Activated naive CD4-positive, alpha-beta T cell treated with anti-CD3 and anti-CD28 coated beads, Interleukin-2, amount 10 ng/mL, durations not matched to agents 7 days and 5 days (primary cell): ENCODE results near the gene LRRN4CL.

Source experiments
- CTCF ChIA-PET: fragments of 350-600 bp; sonication (Branson Sonifier 250); formaldehyde crosslinking; loops from one replicate; lab custom pipeline; 2021; ENCODE audit warnings: antibody characterized with exemption; lab: Charles Lee
- DNase-seq: peaks from one replicate; pipeline ENCODE4 v3.0.0-alpha.2; 2020
- H3K27ac Mint-ChIP-seq: one replicate; pipeline ENCODE4 v1.8.0; 2021; ENCODE audit warnings: mild to moderate bottlenecking, moderate library complexity, mixed read lengths
- H3K27me3 Mint-ChIP-seq: one replicate; pipeline ENCODE4 v1.8.0; 2021; ENCODE audit warnings: mild to moderate bottlenecking, mixed read lengths
- H3K36me3 Mint-ChIP-seq: one replicate; pipeline ENCODE4 v1.8.0; 2021; ENCODE audit warnings: mixed read lengths
- H3K4me1 Mint-ChIP-seq: one replicate; pipeline ENCODE4 v1.8.0; 2021; ENCODE audit warnings: mixed read lengths
- H3K4me3 Mint-ChIP-seq: one replicate; pipeline ENCODE4 v1.8.0; 2021; ENCODE audit warnings: mild to moderate bottlenecking, moderate library complexity, mixed read lengths
- H3K9me3 Mint-ChIP-seq: one replicate; pipeline ENCODE4 v1.8.0; 2021; ENCODE audit warnings: mixed read lengths

LRRN4CL gene

DNA sequence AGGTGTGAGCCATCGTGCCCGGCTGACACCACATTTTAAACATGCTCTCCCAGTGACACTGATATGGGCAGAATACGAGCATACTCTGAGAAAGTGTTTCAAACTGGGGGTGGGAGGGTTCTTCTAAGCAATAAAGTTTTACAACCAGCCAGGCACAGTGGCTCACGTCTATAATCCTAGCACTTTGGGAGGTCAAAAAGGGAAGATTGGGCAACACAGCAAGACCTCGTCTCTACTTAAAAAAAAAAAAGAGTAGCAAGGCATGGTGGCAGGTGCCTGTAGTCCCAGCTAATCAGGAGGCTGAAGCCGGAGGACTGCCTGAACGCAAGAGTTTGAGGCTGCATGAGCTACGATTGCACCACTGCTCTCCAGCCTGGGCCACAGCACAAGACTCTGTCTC lies 45.1 kb downstream of the LRRN4CL start:
- CTCF ChIA-PET = interaction anchor here (1.1 kb wide), 1 partner anchor 250 kb away, joined by 4 read pairs; no protein-coding TSS in a partner anchor
- peak overlapping the region; percentile 62 for H3K27ac Mint-ChIP-seq
- peak overlapping the region; percentile 37 for H3K4me3 Mint-ChIP-seq
- peaks cover 54% of the 10 kb centered on the region for H3K4me1 Mint-ChIP-seq
- H3K9me3 Mint-ChIP-seq = no peaks in the 10 kb centered on the region
- no peak for DNase-seq
- no peaks in the 10 kb centered on the region for H3K27me3 Mint-ChIP-seq
- H3K36me3 Mint-ChIP-seq = peaks cover 31% of the 10 kb centered on the region
